Mesenchymal stem cell (in vitro differentiated cells and primary cell): ENCODE results near the gene L2HGDH.

Experiments
- DNase-seq: peaks from one replicate; pipeline ENCODE4 v3.0.0-alpha.2; 2013
- H2AFZ ChIP-seq: one replicate; pipeline ENCODE4 v1.6.1; 2013; ENCODE audit warnings: low read depth, mild to moderate bottlenecking, control low read depth, inconsistent platforms, low read length, moderate library complexity
- H2AK5ac ChIP-seq: 2 replicates; pipeline ENCODE4 v1.6.1; 2013; ENCODE audit warnings: low read length, moderate library complexity, mild to moderate bottlenecking, inconsistent platforms; ENCODE audit not compliant: severe bottlenecking
- H2BK120ac ChIP-seq: one replicate; pipeline ENCODE4 v1.6.1; 2013; ENCODE audit warnings: low read depth, mild to moderate bottlenecking, inconsistent platforms, low read length, moderate library complexity
- H2BK12ac ChIP-seq, 2 experiments: one replicate each; pipeline ENCODE4 v1.6.1; 2013; ENCODE audit warnings: inconsistent platforms in 2 of 2, low read length in 2 of 2, mild to moderate bottlenecking in 2 of 2, moderate library complexity in 2 of 2, control low read depth in 1 of 2
- H2BK15ac ChIP-seq: one replicate; pipeline ENCODE4 v1.6.1; 2013; ENCODE audit warnings: mild to moderate bottlenecking, low read depth, inconsistent platforms; ENCODE audit not compliant: poor library complexity, severe bottlenecking
- H2BK5ac ChIP-seq: 2 replicates; pipeline ENCODE4 v1.6.1; 2013; ENCODE audit warnings: low read depth, mild to moderate bottlenecking, low read length, control low read depth, inconsistent platforms; ENCODE audit not compliant: poor library complexity, severe bottlenecking
- H3K14ac ChIP-seq, 2 experiments: one replicate each; pipeline ENCODE4 v1.6.1; 2013; ENCODE audit warnings: inconsistent platforms in 2 of 2, low read length in 2 of 2, control low read depth in 1 of 2, mild to moderate bottlenecking in 1 of 2, moderate library complexity in 1 of 2
- H3K18ac ChIP-seq, 2 experiments: one replicate each; pipeline ENCODE4 v1.6.1; 2013; ENCODE audit warnings: inconsistent platforms in 2 of 2, low read length in 2 of 2, control low read depth in 1 of 2, low read depth in 1 of 2, mild to moderate bottlenecking in 1 of 2
- H3K23ac ChIP-seq, 2 experiments: one replicate each; pipeline ENCODE4 v1.6.1; 2013; ENCODE audit warnings: inconsistent platforms in 2 of 2, low read length in 2 of 2, mild to moderate bottlenecking in 2 of 2, moderate library complexity in 2 of 2, control low read depth in 1 of 2
- H3K27ac ChIP-seq: 2 replicates; pipeline ENCODE4 v1.5.1; 2013; ENCODE audit warnings: mild to moderate bottlenecking, moderate library complexity, low read length, control low read depth, inconsistent platforms; ENCODE audit not compliant: poor library complexity, severe bottlenecking
- H3K27me3 ChIP-seq, 2 experiments: 2 replicates each; pipeline versions ENCODE4 v1.6.1 to v1.7.0; 2013; ENCODE audit warnings: low read length in 2 of 2, mild to moderate bottlenecking in 2 of 2, moderate library complexity in 2 of 2, control low read depth in 1 of 2, inconsistent platforms in 1 of 2; ENCODE audit not compliant: control insufficient read depth in 1 of 2, insufficient read depth in 1 of 2
- H3K36me3 ChIP-seq, 2 experiments: 2 replicates each; pipeline versions ENCODE4 v1.6.1 to v1.7.0; 2013; ENCODE audit warnings: low read length in 2 of 2, control low read depth in 1 of 2, inconsistent platforms in 1 of 2, low read depth in 1 of 2, mild to moderate bottlenecking in 1 of 2; ENCODE audit not compliant: insufficient read depth in 2 of 2, control insufficient read depth in 1 of 2
- H3K4ac ChIP-seq, 2 experiments: one replicate each; pipeline ENCODE4 v1.6.1; 2013; ENCODE audit warnings: inconsistent platforms in 2 of 2, low read length in 2 of 2, mild to moderate bottlenecking in 2 of 2, moderate library complexity in 2 of 2, control low read depth in 1 of 2, low read depth in 1 of 2
- H3K4me1 ChIP-seq: 2 replicates; pipeline ENCODE4 v1.6.1; 2013; ENCODE audit warnings: low read depth, low read length, control low read depth; ENCODE audit not compliant: control insufficient read depth, insufficient read depth
- H3K4me2 ChIP-seq: 2 replicates; pipeline ENCODE4 v1.6.1; 2013; ENCODE audit warnings: low read length, mild to moderate bottlenecking, inconsistent platforms; ENCODE audit not compliant: poor library complexity, severe bottlenecking
- H3K4me3 ChIP-seq, 2 experiments: 2 replicates each; pipeline versions ENCODE4 v1.5.1 to v1.7.0; 2013; ENCODE audit warnings: low read length in 2 of 2, mild to moderate bottlenecking in 2 of 2, control low read depth in 1 of 2, low read depth in 1 of 2; ENCODE audit not compliant: insufficient read depth in 1 of 2
- H3K79me1 ChIP-seq: replicated peaks from 2 replicates; pipeline ENCODE4 v1.6.1; 2013; ENCODE audit warnings: mild to moderate bottlenecking, control low read depth, low read length, inconsistent platforms; ENCODE audit not compliant: poor library complexity, severe bottlenecking
- H3K9ac ChIP-seq: 2 replicates; pipeline ENCODE4 v1.7.0; 2013; ENCODE audit warnings: mild to moderate bottlenecking, low read length, moderate library complexity
- H3K9me3 ChIP-seq: 2 replicates; pipeline ENCODE4 v1.7.0; 2013; ENCODE audit warnings: mild to moderate bottlenecking, low read length; ENCODE audit not compliant: control insufficient read depth
- H4K8ac ChIP-seq: one replicate; pipeline ENCODE4 v1.6.1; 2013; ENCODE audit warnings: inconsistent platforms, mild to moderate bottlenecking, low read length, moderate library complexity
- H4K91ac ChIP-seq: one replicate; pipeline ENCODE4 v1.6.1; 2013; ENCODE audit warnings: mild to moderate bottlenecking, low read length, inconsistent platforms
- WGBS: methylation state at CpG from one replicate; pipeline ENCODE4 v1.1.7; 2013; ENCODE audit warnings: mixed read lengths; 5-methylcytosine and 5-hydroxymethylcytosine counted together

L2HGDH gene

GRCh38 chr14:50335389-50335788 lies 23.4 kb upstream of the L2HGDH start:
- Histone ChIP-seq H4K91ac (no peak overlapping the region), H2AK5ac (peak overlapping the region; percentile 7), H3K27me3 (no peaks in the 10 kb centered on the region), H2AFZ (peak overlapping the region; percentile 77), H2BK5ac (no peak overlapping the region), H3K4me2 (no peak overlapping the region), H3K4me3 (no peak overlapping the region), H3K79me1 (no peaks in the 10 kb centered on the region), H2BK120ac (peak overlapping the region; percentile 6), H4K8ac (peak overlapping the region; percentile 54), H3K27ac (peak overlapping the region; percentile 59), H3K14ac (no peak overlapping the region), H3K18ac (peak overlapping the region; percentile 14 to 94), H2BK12ac (peak overlapping the region; percentile 9 to 87), H3K36me3 (peaks cover 3 to 19% of the 10 kb centered on the region in 2 experiments), H3K4ac (peak overlapping the region in 1 of 2 experiments; percentile 86), H3K4me1 (peaks cover 6% of the 10 kb centered on the region), H2BK15ac (no peak overlapping the region), H3K9me3 (no peaks in the 10 kb centered on the region), H3K23ac (peak overlapping the region in 1 of 2 experiments; percentile 25), H3K9ac (peak overlapping the region; percentile 3)
- 16% methylated on average over 6 of the region's 7 CpGs for WGBS
- DNase-seq: peak; percentile 75

- DNase-seq: no peak
- Histone ChIP-seq H3K18ac (no peak overlapping the region), H3K4me2 (no peak overlapping the region), H3K14ac (no peak overlapping the region), H3K23ac (no peak overlapping the region), H2BK12ac (no peak overlapping the region), H2AK5ac (no peak overlapping the region), H3K9me3 (no peaks in the 10 kb centered on the region), H4K8ac (no peak overlapping the region), H3K36me3 (peaks cover 3 to 28% of the 10 kb centered on the region in 2 experiments), H4K91ac (no peak overlapping the region), H2BK15ac (no peak overlapping the region), H3K27ac (no peak overlapping the region), H3K27me3 (no peaks in the 10 kb centered on the region), H2BK5ac (no peak overlapping the region), H3K79me1 (no peaks in the 10 kb centered on the region), H2BK120ac (no peak overlapping the region), H2AFZ (no peak overlapping the region), H3K9ac (no peak overlapping the region), H3K4me3 (no peak overlapping the region), H3K4me1 (peaks cover 6% of the 10 kb centered on the region), H3K4ac (no peak overlapping the region)
- 96% methylated on average over 8 of the region's 8 CpGs for WGBS
These were observed 22.2 kb upstream of the L2HGDH start for GRCh38 chr14:50334211-50334610.

- no peak overlapping the region for H2BK5ac ChIP-seq
- no peak overlapping the region for H3K9ac ChIP-seq
- no peak overlapping the region for H2BK120ac ChIP-seq
- no peak overlapping the region for H3K18ac ChIP-seq
- H3K79me1 ChIP-seq: no peaks in the 10 kb centered on the region
- 69% methylated on average over 3 of the region's 3 CpGs for WGBS
- H2AFZ ChIP-seq: no peak overlapping the region
- H4K91ac ChIP-seq: no peak overlapping the region
- H2AK5ac ChIP-seq: no peak overlapping the region
- H4K8ac ChIP-seq: no peak overlapping the region
- no peaks in the 10 kb centered on the region for H3K9me3 ChIP-seq
- no peak overlapping the region for H2BK12ac ChIP-seq
- no peak overlapping the region for H3K4ac ChIP-seq
- no peak overlapping the region for H3K14ac ChIP-seq
- no peaks in the 10 kb centered on the region for H3K27me3 ChIP-seq
- no peak overlapping the region for H3K4me2 ChIP-seq
- peaks cover 0 to 27% of the 10 kb centered on the region in 2 experiments for H3K36me3 ChIP-seq
- H3K4me1 ChIP-seq: peaks cover 6% of the 10 kb centered on the region
- no peak overlapping the region for H3K27ac ChIP-seq
- no peak overlapping the region for H2BK15ac ChIP-seq
- DNase-seq: peak; percentile 45
- H3K23ac ChIP-seq: no peak overlapping the region
- H3K4me3 ChIP-seq: peak overlapping the region in 1 of 2 experiments; percentile 12
These were observed 21.0 kb upstream of the L2HGDH start for GRCh38 chr14:50333014-50333509.

GRCh38 chr14:50331596-50331995 lies 19.6 kb upstream of the L2HGDH start:
- Histone ChIP-seq H3K4ac (no peak overlapping the region), H3K4me1 (peaks cover 6% of the 10 kb centered on the region), H2BK5ac (no peak overlapping the region), H3K4me3 (no peak overlapping the region), H3K9ac (no peak overlapping the region), H3K27me3 (no peaks in the 10 kb centered on the region), H3K14ac (no peak overlapping the region), H3K23ac (no peak overlapping the region), H3K18ac (no peak overlapping the region), H3K79me1 (peaks cover 3% of the 10 kb centered on the region), H3K9me3 (no peaks in the 10 kb centered on the region), H4K8ac (no peak overlapping the region), H2BK12ac (no peak overlapping the region), H3K36me3 (peaks cover 0 to 28% of the 10 kb centered on the region in 2 experiments), H4K91ac (no peak overlapping the region), H2AK5ac (no peak overlapping the region), H2AFZ (no peak overlapping the region), H3K27ac (no peak overlapping the region), H3K4me2 (no peak overlapping the region), H2BK120ac (no peak overlapping the region), H2BK15ac (no peak overlapping the region)
- DNase-seq: no peak
